WERI-Rb-1 (cell line): ENCODE data around the gene FMOD.

Experiments used
- DNase-seq: peaks from one replicate; pipeline ENCODE4 v3.0.0-alpha.2; 2020
- H3K27ac ChIP-seq: fragments of 250-450 bp; sonication (Bioruptor Pico); 2 replicates; pipeline ENCODE4 v1.5.1; 2020; ENCODE audit warnings: mild to moderate bottlenecking, moderate library complexity
- H3K27me3 ChIP-seq: fragments of 250-450 bp; sonication (Bioruptor Pico); 2 replicates; pipeline ENCODE4 v1.5.1; 2021; ENCODE audit warnings: mild to moderate bottlenecking, low read depth, moderate library complexity; ENCODE audit not compliant: insufficient read depth, severe bottlenecking
- H3K36me3 ChIP-seq: fragments of 250-450 bp; sonication (Bioruptor Pico); 2 replicates; pipeline ENCODE4 v1.5.1; 2020; ENCODE audit warnings: mild to moderate bottlenecking, moderate library complexity
- H3K4me3 ChIP-seq: 2 replicates; pipeline ENCODE4 v1.5.1; 2011; ENCODE audit warnings: low read depth, mild to moderate bottlenecking, control low read depth, low read length
- H3K9me3 ChIP-seq: fragments of 250-450 bp; sonication (Bioruptor Pico); 2 replicates; pipeline ENCODE4 v1.5.1; 2021; ENCODE audit warnings: mild to moderate bottlenecking, moderate library complexity; ENCODE audit not compliant: severe bottlenecking
- TF ChIP-seq, protein P1 (sequence below): IDR thresholded peaks from 2 replicates; pipeline ENCODE4 v1.5.1; 2011; ENCODE audit warnings: low read depth, mild to moderate bottlenecking, control low read depth, inconsistent platforms, low read length

FMOD gene

GRCh38 chr1:203381151-203381751 is 30.3 kb upstream of the FMOD start:
- H3K9me3 ChIP-seq: no peaks in the 10 kb centered on the region
- TF ChIP-seq, protein P1, sequence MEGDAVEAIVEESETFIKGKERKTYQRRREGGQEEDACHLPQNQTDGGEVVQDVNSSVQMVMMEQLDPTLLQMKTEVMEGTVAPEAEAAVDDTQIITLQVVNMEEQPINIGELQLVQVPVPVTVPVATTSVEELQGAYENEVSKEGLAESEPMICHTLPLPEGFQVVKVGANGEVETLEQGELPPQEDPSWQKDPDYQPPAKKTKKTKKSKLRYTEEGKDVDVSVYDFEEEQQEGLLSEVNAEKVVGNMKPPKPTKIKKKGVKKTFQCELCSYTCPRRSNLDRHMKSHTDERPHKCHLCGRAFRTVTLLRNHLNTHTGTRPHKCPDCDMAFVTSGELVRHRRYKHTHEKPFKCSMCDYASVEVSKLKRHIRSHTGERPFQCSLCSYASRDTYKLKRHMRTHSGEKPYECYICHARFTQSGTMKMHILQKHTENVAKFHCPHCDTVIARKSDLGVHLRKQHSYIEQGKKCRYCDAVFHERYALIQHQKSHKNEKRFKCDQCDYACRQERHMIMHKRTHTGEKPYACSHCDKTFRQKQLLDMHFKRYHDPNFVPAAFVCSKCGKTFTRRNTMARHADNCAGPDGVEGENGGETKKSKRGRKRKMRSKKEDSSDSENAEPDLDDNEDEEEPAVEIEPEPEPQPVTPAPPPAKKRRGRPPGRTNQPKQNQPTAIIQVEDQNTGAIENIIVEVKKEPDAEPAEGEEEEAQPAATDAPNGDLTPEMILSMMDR: no peak
- H3K27me3 ChIP-seq: no peaks in the 10 kb centered on the region
- no peak overlapping the region for H3K27ac ChIP-seq
- no peaks in the 10 kb centered on the region for H3K36me3 ChIP-seq
- peak; percentile 4 for DNase-seq
- H3K4me3 ChIP-seq: no peak overlapping the region

DNA sequence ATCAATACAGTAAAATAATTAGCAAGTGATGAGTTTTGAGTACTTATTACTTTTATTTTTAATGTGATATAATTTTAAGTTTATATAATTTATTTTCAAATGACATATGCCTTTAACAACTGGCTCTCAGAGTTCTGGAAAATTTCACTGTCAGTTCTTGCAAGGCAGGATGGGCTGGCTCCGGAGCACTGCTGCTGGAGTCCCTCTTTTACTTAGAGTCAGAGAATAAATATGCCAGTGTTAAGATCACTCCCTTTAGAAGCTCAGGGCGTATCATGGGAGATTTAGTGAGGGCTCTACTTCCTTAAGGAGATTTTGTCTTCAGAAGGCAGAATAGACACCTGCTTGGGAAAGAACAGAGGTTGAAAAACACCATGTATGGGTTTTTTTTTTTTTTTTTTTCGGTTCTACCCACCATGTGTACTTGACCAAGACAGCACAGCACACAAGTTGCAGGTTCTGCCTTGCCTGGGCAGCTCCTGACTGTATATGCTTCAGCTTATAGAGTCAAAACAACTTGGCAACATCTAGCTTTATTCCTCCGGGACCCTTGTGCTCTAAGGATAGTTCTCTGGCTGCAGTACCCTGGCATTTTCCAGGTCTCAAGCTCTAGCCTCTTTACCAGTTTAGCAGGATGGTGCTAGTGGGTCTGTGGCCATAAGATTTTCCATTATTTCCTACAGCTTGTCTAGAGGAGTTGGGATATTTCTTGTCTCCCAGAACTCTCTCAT is 29.7 kb upstream of the FMOD start:
- H3K27ac ChIP-seq: no peak overlapping the region
- peak; percentile 8 for DNase-seq

GRCh38 chr1:203379825-203380224 is 28.9 kb upstream of the FMOD start:
- peak; percentile 8 for DNase-seq
- Histone ChIP-seq H3K4me3 (no peak overlapping the region), H3K9me3 (no peaks in the 10 kb centered on the region), H3K27ac (no peak overlapping the region), H3K27me3 (no peaks in the 10 kb centered on the region), H3K36me3 (no peaks in the 10 kb centered on the region)
- TF ChIP-seq, protein P1: no peak

More for the DNA sequence above, 29.7 kb upstream of the FMOD start:
- Histone ChIP-seq H3K36me3 (no peaks in the 10 kb centered on the region), H3K9me3 (no peaks in the 10 kb centered on the region), H3K4me3 (no peak overlapping the region), H3K27me3 (no peaks in the 10 kb centered on the region)
- TF ChIP-seq, protein P1: no peak

DNA sequence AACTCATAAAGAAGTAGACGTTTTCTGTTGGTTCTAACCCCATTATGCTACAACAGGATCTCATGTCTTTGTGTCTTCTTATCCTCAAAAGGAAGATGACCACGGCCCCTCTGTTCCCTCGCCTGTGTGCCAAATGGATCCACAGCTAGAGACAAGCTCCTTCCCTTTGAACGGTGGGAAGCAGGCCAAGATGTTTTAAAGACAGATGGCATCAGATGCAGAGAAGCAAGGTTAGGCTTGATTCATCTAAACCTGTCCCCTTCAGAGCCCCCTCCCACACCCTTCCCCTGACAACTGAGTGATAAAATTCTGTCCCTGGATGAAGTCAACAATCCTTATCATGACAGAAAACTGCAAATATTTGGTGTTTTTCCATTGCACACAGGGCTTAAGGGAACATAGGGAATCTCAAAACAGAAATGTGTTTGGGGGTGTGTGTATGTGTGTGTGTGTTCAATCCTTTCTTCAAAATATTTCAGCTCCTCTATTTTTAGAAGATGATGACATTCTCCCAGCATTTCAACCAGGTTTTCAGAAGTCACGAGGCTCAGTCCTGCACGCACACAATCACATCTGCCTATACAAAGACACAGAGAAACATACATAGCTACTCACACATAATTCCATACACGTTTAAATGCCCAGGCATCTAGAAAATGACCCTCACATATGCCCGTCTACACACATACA is 27.8 kb upstream of the FMOD start:
- H3K27ac ChIP-seq: no peak overlapping the region
- no peak overlapping the region for H3K4me3 ChIP-seq
- H3K9me3 ChIP-seq: no peaks in the 10 kb centered on the region
- DNase-seq: peak; percentile 6
- no peaks in the 10 kb centered on the region for H3K36me3 ChIP-seq
- TF ChIP-seq, protein P1: no peak
- H3K27me3 ChIP-seq: no peaks in the 10 kb centered on the region

GRCh38 chr1:203373991-203374390 is 23.1 kb upstream of the FMOD start:
- Histone ChIP-seq H3K27me3 (no peaks in the 10 kb centered on the region), H3K36me3 (no peaks in the 10 kb centered on the region), H3K27ac (no peak overlapping the region), H3K4me3 (no peak overlapping the region), H3K9me3 (no peaks in the 10 kb centered on the region)
- peak; percentile 3 for DNase-seq
- TF ChIP-seq, protein P1: no peak
